ENCODE measurements around the gene CDCA5. TPM values are rescaled to one million over a fixed set of nuclear protein-coding genes. Genes with fewer than 3 reads are reported as not detected.

Gene CDCA5
- total RNA-seq, 1 experiment from 2014 or later, result 72.1 TPM

DNA sequence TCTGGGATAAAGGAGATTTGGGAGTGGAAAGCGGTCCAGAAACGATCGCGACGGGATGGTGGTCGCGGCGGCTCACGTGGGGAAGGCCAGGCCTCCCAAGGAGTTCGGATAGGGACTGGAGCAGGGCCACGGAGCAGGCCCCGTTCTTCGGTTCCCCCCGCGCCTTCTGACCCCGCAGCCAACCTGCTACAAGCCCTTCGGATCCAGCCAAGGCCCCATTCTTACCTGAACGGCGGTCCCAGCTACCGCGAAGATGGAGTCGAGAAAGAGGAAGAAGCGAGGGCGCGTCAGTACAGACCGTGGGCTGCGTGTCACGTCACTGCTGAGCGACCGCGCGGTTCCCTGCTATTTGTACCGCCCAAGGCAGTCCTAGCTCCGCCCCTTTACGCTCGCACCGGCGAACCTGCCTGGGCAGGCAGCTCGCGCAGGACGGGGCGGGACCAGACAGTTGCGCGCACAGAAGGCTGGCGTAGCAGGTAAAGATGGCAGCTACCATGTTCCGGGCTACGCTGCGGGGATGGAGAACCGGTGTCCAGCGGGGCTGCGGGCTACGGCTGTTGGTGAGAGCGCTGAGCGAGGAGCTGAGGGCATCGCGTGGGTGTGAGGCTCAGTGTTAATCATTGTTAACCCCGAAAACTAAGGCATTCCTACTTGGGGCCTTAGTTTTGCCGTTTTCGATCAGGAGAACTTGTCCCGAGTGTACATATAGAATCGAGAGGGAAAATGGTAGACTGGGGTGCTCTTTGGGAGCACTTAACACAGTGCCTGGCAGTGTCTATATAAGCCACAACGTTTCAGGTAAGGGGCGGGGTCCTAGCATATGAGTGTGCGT is 38.2 kb upstream of the CDCA5 start, which contains the start of the genes FAU and MRPL49:
FAU (minus strand) TSS at position 270 of the 832 bp plus-strand sequence. CDS start 321 bp downstream, outside the sequence.
MRPL49 (plus strand) TSS at position 457 of the 832 bp plus-strand sequence; CDS start at position 483, 26 bp downstream.
- Histone ChIP-seq H3K9me2 (ENCODE audit: insufficient read depth) (no peaks in the 10 kb centered on the region), H3K9me3 (ENCODE audit: control insufficient read depth in 1 of 2, insufficient read depth in 1 of 2, low read depth in 1 of 2, low read length in 2 of 2) (no peaks in the 10 kb centered on the region), H3K27ac (ENCODE audit: low read depth, low read length) (peak within 1 kb of the TSS; percentile 94), H3K79me2 (ENCODE audit: insufficient read depth, low read length) (peaks cover 66% of the 10 kb centered on the region), H3K27me3 (ENCODE audit: insufficient read depth, low read length) (no peaks in the 10 kb centered on the region), H4K20me1 (ENCODE audit: insufficient read depth) (no peaks in the 10 kb centered on the region; the same call in 1 of the 2 replicates), H3K36me3 (ENCODE audit: control insufficient read depth in 1 of 2, insufficient read depth in 2 of 2, low read length in 2 of 2) (peaks cover 25 to 61% of the 10 kb centered on the region in 2 experiments), H3K4me1 (ENCODE audit: control insufficient read depth in 1 of 2, insufficient read depth in 2 of 2, low read length in 2 of 2) (peaks cover 9 to 20% of the 10 kb centered on the region in 2 experiments; a peak in 3 of 4 replicates), H2AFZ (ENCODE audit: low read depth, low read length, poor library complexity, severe bottlenecking) (no peak within 1 kb of the TSS), H3K4me2 (ENCODE audit: low read length) (peak within 1 kb of the TSS; percentile 91), H3K4me3 (replicated peaks in 1 of 2; ENCODE audit: low read depth in 1 of 2, low read length in 2 of 2) (peak within 1 kb of the TSS; percentile 72 to 91), H3K9ac (ENCODE audit: low read length) (peak within 1 kb of the TSS; percentile 93)
- RAD21 ChIA-PET (ENCODE audit: low non-redundant PET in 1 of 2, low total read pairs in 2 of 2, uncharacterized antibody in 2 of 2, unreplicated experiment in 2 of 2), result interaction anchor here (0.6 to 1.1 kb wide), 7 partner anchors 11 to 318 kb away, joined by 3 to 5 read pairs (median 5); partner anchors contain the start of genes CAPN1 (in 1 of the 2) and TM7SF2 (in 1 of the 2)
- BruUV-seq (replicated peaks), result TSS peak; percentile 78
- CTCF ChIA-PET, result interaction anchor here (0.8 to 2.0 kb wide), 9 partner anchors 9 to 278 kb away, joined by 3 to 6 read pairs (median 4); partner anchors contain the start of genes CAPN1, CDC42BPG and TM7SF2
- POLR2A ChIA-PET, result interaction anchor here (0.7 to 2.9 kb wide), 14 partner anchors 9 to 494 kb away, joined by 3 to 52 read pairs (median 4); partner anchors contain the start of genes CAPN1, SNX15, SPDYC and SYVN1
- peak; percentile 81 for ATAC-seq
- intact Hi-C loops (cut with micrococcal nuclease), result loop anchor here (1.0 kb wide), 1 partner anchor 11 kb away; no protein-coding TSS in a partner anchor
- TF ChIP-seq TCF7L2 (IDR thresholded peaks at IDR 0.05; ENCODE audit: borderline replicate concordance, extremely low read depth, insufficient read depth, insufficient read length) (peak; percentile 46), POLR2A (IDR thresholded peaks at IDR 0.05; ENCODE audit: borderline replicate concordance, extremely low read depth, insufficient read depth, insufficient read length) (peak; percentile 77), RAD21 (IDR thresholded peaks at IDR 0.05; ENCODE audit: low read depth) (no peak), POLR2AphosphoS5 (IDR thresholded peaks at IDR 0.05; ENCODE audit: low read depth, low read length) (peak; percentile 96), YY1 (IDR thresholded peaks at IDR 0.05; ENCODE audit: extremely low read depth, insufficient replicate concordance, low read depth, low read length) (peak; percentile 94), JUND (IDR thresholded peaks at IDR 0.05) (no peak), ZFX (IDR thresholded peaks at IDR 0.05) (peak; percentile 84), EZH2 (IDR thresholded peaks at IDR 0.05) (no peak)
- TF ChIP-seq, protein P1, sequence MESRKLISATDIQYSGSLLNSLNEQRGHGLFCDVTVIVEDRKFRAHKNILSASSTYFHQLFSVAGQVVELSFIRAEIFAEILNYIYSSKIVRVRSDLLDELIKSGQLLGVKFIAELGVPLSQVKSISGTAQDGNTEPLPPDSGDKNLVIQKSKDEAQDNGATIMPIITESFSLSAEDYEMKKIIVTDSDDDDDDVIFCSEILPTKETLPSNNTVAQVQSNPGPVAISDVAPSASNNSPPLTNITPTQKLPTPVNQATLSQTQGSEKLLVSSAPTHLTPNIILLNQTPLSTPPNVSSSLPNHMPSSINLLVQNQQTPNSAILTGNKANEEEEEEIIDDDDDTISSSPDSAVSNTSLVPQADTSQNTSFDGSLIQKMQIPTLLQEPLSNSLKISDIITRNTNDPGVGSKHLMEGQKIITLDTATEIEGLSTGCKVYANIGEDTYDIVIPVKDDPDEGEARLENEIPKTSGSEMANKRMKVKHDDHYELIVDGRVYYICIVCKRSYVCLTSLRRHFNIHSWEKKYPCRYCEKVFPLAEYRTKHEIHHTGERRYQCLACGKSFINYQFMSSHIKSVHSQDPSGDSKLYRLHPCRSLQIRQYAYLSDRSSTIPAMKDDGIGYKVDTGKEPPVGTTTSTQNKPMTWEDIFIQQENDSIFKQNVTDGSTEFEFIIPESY (IDR thresholded peaks at IDR 0.05; ENCODE audit: extremely low read depth, insufficient replicate concordance, low read length), result peak; percentile 6
- DNase-seq (ENCODE audit: low read depth, low spot score), result peak; percentile 93
